ENCODE data around the gene LEP. TPM values are rescaled to one million over a fixed set of nuclear protein-coding genes. Genes with fewer than 3 reads are reported as not detected.

The LEP gene
- total RNA-seq, 1 experiment from 2014 or later: not detected

DNA sequence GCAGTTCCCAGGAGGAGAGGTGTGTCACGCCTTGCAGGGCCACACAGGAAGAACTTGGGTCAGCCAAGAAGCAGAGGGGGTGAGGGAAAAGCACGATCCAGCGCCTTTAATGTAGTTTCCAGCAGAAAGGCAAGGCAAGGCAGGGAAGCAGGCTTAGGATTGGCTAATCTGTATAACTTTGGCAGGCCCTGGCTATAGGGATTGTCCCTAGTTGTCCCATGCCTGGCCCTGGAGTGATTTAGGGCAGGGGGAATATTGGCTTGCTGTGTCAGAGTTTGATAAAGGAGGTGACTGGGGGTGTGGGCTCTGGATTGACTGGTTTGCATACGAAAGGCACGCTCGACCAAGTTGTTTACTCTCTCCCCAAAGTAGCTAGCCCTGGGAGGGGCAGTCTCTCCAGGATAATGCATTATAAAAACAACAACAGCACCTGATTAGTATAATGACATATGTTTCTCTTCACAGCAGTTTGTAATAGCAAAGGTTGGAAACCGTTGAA, 58.1 kb downstream of the LEP start (continued):
- TF ChIP-seq, protein P1, sequence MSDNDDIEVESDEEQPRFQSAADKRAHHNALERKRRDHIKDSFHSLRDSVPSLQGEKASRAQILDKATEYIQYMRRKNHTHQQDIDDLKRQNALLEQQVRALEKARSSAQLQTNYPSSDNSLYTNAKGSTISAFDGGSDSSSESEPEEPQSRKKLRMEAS (CRISPR knock-in tag; IDR thresholded peaks at IDR 0.05): 0 out of 2 replicates have a peak, but pooled peaks have one; percentile 33

DNA sequence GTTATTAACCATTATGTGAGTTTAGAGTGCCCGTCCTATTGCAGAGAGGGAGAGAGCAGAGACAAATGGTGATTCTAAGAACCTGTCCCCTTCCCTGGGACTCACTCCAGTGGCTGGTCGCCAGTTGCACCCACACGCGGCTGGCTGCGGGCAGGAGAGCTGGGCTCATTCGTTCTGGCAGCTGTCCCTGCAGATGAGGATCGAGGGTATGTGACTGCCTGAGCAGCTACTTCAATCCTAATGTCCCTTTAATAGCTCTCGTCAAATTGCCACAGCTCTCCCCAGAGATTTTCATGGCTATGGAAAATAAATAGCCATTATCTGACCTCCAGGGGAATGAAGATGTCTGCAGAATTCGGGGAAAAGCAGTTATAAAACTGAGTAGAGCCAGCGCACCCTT, 61.1 kb downstream of the LEP start:
- Mint-ChIP-seq H3K9me3 (no peaks in the 10 kb centered on the region), H3K36me3 (peaks cover 24% of the 10 kb centered on the region), H3K4me3 (no peak overlapping the region), H3K27ac (no peak overlapping the region), H3K27me3 (ENCODE audit: low read depth) (no peaks in the 10 kb centered on the region; the same call in 1 of the 2 replicates), H3K4me1 (peaks cover 34% of the 10 kb centered on the region)
- ChIA-PET POLR2A (interaction anchor here (0.6 to 1.7 kb wide), 2 partner anchors 10 to 25 kb away, joined by 3 to 4 read pairs; no protein-coding TSS in a partner anchor), CTCF (interaction anchor here (0.7 to 3.1 kb wide), 3 partner anchors 9 to 79 kb away, joined by 3 to 9 read pairs (median 5); no protein-coding TSS in a partner anchor)
- DNase-seq (ENCODE audit: low spot score) (no peak), ATAC-seq (no peak)
- TF ChIP-seq EMX1 (CRISPR knock-in tag; IDR thresholded peaks at IDR 0.05) (no peak), OVOL2 (CRISPR knock-in tag; IDR thresholded peaks at IDR 0.05; ENCODE audit: borderline replicate concordance) (no peak), SP1 (CRISPR knock-in tag; conservative IDR thresholded peaks at IDR 0.05) (no peak), ZNF317 (CRISPR knock-in tag; IDR thresholded peaks at IDR 0.05; ENCODE audit: borderline replicate concordance, low read depth) (no peak), PRRX2 (CRISPR knock-in tag; IDR thresholded peaks at IDR 0.05) (no peak), ZNF121 (CRISPR knock-in tag; IDR thresholded peaks at IDR 0.05) (no peak), FOXK1 (CRISPR knock-in tag; IDR thresholded peaks at IDR 0.05) (no peak), ZNF232 (CRISPR knock-in tag; IDR thresholded peaks at IDR 0.05) (no peak), GTF2I (CRISPR knock-in tag; conservative IDR thresholded peaks at IDR 0.05) (no peak), NR2C2 (CRISPR knock-in tag; IDR thresholded peaks at IDR 0.05) (no peak)
- TF ChIP-seq, protein P2, sequence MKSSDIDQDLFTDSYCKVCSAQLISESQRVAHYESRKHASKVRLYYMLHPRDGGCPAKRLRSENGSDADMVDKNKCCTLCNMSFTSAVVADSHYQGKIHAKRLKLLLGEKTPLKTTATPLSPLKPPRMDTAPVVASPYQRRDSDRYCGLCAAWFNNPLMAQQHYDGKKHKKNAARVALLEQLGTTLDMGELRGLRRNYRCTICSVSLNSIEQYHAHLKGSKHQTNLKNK (CRISPR knock-in tag; IDR thresholded peaks at IDR 0.05): no peak
- TF ChIP-seq, protein P3, sequence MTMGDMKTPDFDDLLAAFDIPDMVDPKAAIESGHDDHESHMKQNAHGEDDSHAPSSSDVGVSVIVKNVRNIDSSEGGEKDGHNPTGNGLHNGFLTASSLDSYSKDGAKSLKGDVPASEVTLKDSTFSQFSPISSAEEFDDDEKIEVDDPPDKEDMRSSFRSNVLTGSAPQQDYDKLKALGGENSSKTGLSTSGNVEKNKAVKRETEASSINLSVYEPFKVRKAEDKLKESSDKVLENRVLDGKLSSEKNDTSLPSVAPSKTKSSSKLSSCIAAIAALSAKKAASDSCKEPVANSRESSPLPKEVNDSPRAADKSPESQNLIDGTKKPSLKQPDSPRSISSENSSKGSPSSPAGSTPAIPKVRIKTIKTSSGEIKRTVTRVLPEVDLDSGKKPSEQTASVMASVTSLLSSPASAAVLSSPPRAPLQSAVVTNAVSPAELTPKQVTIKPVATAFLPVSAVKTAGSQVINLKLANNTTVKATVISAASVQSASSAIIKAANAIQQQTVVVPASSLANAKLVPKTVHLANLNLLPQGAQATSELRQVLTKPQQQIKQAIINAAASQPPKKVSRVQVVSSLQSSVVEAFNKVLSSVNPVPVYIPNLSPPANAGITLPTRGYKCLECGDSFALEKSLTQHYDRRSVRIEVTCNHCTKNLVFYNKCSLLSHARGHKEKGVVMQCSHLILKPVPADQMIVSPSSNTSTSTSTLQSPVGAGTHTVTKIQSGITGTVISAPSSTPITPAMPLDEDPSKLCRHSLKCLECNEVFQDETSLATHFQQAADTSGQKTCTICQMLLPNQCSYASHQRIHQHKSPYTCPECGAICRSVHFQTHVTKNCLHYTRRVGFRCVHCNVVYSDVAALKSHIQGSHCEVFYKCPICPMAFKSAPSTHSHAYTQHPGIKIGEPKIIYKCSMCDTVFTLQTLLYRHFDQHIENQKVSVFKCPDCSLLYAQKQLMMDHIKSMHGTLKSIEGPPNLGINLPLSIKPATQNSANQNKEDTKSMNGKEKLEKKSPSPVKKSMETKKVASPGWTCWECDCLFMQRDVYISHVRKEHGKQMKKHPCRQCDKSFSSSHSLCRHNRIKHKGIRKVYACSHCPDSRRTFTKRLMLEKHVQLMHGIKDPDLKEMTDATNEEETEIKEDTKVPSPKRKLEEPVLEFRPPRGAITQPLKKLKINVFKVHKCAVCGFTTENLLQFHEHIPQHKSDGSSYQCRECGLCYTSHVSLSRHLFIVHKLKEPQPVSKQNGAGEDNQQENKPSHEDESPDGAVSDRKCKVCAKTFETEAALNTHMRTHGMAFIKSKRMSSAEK (CRISPR knock-in tag; IDR thresholded peaks at IDR 0.05; ENCODE audit: borderline replicate concordance): no peak
- TF ChIP-seq, protein P4, sequence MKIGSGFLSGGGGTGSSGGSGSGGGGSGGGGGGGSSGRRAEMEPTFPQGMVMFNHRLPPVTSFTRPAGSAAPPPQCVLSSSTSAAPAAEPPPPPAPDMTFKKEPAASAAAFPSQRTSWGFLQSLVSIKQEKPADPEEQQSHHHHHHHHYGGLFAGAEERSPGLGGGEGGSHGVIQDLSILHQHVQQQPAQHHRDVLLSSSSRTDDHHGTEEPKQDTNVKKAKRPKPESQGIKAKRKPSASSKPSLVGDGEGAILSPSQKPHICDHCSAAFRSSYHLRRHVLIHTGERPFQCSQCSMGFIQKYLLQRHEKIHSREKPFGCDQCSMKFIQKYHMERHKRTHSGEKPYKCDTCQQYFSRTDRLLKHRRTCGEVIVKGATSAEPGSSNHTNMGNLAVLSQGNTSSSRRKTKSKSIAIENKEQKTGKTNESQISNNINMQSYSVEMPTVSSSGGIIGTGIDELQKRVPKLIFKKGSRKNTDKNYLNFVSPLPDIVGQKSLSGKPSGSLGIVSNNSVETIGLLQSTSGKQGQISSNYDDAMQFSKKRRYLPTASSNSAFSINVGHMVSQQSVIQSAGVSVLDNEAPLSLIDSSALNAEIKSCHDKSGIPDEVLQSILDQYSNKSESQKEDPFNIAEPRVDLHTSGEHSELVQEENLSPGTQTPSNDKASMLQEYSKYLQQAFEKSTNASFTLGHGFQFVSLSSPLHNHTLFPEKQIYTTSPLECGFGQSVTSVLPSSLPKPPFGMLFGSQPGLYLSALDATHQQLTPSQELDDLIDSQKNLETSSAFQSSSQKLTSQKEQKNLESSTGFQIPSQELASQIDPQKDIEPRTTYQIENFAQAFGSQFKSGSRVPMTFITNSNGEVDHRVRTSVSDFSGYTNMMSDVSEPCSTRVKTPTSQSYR (CRISPR knock-in tag; IDR thresholded peaks at IDR 0.05): no peak
- TF ChIP-seq, protein P5, sequence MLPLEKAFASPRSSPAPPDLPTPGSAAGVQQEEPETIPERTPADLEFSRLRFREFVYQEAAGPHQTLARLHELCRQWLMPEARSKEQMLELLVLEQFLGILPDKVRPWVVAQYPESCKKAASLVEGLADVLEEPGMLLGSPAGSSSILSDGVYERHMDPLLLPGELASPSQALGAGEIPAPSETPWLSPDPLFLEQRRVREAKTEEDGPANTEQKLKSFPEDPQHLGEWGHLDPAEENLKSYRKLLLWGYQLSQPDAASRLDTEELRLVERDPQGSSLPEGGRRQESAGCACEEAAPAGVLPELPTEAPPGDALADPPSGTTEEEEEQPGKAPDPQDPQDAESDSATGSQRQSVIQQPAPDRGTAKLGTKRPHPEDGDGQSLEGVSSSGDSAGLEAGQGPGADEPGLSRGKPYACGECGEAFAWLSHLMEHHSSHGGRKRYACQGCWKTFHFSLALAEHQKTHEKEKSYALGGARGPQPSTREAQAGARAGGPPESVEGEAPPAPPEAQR (CRISPR knock-in tag; IDR thresholded peaks at IDR 0.05): no peak
- TF ChIP-seq, protein P6, sequence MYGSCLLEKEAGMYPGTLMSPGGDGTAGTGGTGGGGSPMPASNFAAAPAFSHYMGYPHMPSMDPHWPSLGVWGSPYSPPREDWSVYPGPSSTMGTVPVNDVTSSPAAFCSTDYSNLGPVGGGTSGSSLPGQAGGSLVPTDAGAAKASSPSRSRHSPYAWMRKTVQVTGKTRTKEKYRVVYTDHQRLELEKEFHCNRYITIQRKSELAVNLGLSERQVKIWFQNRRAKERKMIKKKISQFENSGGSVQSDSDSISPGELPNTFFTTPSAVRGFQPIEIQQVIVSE (CRISPR knock-in tag; IDR thresholded peaks at IDR 0.05; ENCODE audit: borderline replicate concordance): no peak
- TF ChIP-seq, protein P7, sequence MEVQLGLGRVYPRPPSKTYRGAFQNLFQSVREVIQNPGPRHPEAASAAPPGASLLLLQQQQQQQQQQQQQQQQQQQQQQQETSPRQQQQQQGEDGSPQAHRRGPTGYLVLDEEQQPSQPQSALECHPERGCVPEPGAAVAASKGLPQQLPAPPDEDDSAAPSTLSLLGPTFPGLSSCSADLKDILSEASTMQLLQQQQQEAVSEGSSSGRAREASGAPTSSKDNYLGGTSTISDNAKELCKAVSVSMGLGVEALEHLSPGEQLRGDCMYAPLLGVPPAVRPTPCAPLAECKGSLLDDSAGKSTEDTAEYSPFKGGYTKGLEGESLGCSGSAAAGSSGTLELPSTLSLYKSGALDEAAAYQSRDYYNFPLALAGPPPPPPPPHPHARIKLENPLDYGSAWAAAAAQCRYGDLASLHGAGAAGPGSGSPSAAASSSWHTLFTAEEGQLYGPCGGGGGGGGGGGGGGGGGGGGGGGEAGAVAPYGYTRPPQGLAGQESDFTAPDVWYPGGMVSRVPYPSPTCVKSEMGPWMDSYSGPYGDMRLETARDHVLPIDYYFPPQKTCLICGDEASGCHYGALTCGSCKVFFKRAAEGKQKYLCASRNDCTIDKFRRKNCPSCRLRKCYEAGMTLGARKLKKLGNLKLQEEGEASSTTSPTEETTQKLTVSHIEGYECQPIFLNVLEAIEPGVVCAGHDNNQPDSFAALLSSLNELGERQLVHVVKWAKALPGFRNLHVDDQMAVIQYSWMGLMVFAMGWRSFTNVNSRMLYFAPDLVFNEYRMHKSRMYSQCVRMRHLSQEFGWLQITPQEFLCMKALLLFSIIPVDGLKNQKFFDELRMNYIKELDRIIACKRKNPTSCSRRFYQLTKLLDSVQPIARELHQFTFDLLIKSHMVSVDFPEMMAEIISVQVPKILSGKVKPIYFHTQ (CRISPR knock-in tag; IDR thresholded peaks at IDR 0.05): no peak

Measured in WTC11 (cell line).